NOMO-1 (cell line): Measurements from ENCODE around the gene PPP2R3A.
"Not testable (repeated sequence)": the region's sequence is repeated elsewhere in the genome, so short reads cannot be mapped to it uniquely, and the experiment has no call there.

Experiments used
- DNase-seq, 2 experiments: peaks; one replicate each; lab custom pipeline; 2025; ENCODE audit not compliant: unreplicated experiment in 2 of 2; lab: John Stamatoyannopoulos, UW

The PPP2R3A gene

DNA sequence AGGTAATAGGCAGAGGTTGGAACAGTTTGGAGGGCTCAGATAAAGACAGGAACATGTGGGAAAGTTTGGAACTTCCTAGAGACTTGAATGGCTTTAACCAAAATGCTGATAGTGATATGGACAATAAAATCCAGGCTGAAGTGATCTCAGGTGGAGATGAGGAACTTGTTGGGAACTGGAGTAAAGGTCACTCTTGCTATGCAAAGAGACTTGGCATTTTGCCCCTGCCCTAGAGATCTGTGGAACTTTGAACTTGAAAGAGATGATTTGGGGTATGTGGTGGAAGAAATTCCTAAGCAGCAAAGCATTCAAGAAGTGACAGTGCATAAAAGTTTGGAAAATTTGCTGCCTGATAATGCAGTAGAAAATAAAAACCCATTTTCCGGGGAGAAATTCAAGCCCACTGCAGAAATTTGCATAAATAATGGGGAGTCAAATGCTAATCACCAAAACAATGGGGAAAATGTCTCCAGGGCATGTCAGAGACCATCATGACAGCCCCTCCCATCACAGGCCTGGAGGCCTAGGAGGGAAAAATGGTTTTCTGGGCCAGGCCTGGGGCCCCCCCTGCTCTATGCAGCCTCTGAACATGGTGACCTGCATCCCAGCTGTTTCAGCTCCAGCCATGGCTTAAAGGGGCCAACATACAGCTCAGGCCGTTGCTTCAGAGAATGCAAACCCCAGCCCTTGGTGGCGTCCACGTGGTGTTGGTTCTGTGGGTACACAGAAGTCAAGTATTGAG is 118.3 kb downstream of the PPP2R3A start:
- not testable (repeated sequence) for DNase-seq

DNA sequence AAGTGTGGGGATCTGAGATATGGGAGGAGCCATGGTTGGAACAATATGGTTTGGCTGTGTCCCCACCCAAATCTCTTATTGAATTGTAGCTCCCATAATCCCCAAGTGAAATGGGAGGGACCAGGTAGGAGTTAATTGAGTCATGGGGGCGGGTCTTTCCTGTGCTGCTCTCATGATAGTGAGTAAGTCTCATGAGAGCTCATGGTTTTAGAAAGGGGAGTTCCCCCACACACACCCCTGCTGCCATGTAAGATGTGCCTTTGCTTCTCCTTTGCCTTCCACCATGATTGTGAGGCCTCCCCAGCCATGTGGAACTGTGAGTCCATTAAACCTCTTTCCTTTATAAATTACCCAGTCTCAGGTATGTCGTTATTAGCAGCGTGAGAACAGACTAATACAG is 119.5 kb downstream of the PPP2R3A start:
- not testable (repeated sequence) for DNase-seq

DNA sequence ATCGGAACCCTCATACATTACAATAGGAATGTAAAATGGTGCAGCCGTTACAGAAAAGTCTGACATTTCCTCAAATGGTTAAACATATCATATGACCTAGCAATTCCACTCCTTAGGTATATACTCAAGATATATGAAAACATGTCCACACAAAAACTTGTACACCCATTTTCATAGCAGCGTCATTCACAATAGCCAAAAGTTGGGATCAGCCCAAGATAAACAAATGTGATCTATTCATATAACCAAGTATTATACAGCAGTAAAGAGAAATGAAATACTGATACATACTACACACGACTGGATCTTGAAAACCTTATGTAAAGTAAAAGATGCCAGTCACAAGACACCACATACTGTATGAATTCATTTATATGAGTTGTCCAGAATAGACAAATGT is 128.2 kb downstream of the PPP2R3A start:
- no peak for DNase-seq

DNA sequence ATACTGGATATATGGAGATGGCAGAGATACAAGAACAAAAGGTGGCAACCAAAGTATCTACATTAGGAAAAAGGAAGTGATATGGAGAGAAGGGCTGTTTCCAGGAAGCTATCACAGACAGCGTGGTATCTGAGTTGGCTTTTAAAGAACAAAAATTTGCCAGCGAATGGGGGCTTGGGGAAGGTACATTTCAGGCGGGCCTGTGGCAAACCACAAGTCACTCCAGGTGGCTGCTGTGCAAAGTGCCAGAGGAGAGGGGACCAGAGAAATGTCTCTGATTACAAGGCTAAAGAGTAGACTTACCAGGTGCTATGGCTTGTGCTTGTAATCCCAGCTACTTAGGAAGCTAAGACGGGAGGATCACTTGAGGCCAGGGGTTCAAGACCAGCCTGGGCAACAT is 139.5 kb downstream of the PPP2R3A start:
- DNase-seq, result no peak

DNA sequence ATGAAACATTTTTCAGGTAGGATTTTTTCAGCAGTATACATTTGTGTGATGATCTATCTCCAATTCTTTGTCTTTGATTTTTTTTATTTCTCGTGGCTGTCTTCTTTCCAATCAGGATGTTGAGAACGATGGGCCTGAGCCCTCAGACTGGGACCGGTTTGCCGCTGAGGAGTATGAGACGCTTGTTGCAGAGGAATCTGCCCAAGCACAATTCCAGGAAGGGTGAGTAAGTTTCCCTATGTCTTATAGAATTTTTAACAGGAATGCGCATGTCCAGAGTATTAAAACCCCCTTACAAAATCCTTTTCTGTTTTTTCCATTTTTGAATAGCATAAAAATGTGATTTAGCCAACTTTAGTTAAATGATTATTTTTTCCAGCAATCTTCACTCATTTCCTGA is 140.6 kb downstream of the PPP2R3A start:
- no peak for DNase-seq

DNA sequence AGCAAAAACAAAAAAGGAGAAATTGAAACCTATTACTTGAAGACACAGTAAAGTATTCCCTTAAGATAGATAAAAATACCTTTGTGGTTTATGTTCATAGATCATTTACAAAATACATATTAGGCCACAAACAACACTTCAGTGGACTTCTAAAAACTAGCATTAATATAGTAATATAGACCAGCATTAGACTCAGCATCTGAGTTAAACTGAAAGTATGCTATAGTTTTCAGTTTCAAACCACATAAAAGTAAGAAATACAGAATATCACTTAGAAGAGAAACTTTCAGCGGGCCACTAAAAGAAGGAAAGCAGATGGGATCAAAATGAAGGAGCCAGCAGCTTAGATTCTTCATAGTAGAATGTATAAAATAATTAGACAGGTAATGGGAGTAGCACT is 144.0 kb downstream of the PPP2R3A start:
- no peak for DNase-seq

DNA sequence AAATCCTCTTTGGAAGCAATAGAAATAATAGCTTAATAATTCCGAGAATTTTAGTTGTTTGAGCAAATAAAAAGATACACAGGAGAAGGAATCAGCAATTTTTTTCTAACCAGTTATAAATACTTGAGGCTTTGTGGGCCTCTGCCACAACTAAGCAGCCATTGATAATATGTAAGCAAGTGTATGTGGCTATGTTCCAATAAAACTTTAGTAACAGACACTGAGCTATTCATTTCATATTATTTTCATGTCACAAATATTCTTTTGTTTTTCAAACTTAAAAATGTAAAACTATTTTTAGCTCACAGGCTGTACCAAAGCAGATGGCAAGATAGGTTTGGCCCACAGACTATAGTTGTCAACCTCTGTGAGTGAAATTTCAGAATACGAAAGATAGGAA is 145.0 kb downstream of the PPP2R3A start:
- DNase-seq, result no peak

DNA sequence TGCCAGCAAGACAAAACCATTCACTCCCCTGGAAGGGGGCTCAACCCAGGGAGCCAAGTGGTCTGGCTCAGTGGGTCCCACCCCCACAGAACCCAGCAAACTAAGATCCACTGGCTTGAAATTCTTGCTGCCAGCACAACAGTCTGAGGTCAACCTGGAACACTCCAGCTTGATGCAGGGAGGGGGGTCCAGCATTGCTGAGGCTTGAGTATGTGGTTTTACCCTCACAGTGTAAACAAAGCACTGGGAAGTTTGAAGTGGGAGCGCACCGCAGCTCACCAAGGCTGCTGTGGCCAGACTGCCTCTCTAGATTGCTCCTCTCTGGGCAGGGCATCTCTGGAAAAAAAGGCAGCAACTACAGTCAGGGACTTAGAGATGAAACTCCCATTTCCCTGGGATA is 148.9 kb downstream of the PPP2R3A start:
- DNase-seq, result no peak

DNA sequence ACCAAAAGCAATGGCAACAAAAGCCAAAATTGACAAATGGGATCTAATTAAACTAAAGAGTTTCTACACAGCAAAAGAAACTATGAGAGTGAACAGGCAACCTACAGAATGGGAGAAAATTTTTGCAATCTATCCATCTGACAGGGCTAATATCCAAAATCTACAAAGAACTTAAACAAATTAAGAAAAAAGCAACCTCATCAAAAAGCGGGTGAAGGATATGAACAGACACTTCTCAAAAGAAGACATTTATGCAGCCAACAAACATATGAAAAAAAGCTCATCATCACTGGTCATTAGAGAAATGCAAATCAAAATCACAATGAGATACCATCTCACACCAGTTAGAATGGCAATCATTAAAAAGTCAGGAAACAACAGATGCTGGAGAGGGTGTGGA is 153.8 kb downstream of the PPP2R3A start:
- DNase-seq, result not testable (repeated sequence)

DNA sequence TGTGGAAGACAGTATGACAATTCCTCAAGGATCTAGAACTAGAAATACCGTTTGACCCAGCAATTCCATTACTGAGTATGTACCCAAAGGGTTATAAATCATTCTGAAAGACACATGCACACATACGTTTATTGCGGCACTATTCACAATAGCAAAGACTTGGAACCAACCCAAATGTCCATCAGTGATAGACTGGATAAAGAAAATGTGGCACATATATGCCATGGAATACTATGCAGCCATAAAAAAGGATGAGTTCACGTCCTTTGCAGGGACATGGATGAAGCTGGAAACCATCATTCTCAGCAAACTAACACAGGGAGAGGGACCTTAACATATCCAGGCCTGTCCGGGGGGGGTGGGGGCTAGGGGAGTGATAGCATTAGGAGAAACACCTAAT is 154.3 kb downstream of the PPP2R3A start:
- not testable (repeated sequence) for DNase-seq

DNA sequence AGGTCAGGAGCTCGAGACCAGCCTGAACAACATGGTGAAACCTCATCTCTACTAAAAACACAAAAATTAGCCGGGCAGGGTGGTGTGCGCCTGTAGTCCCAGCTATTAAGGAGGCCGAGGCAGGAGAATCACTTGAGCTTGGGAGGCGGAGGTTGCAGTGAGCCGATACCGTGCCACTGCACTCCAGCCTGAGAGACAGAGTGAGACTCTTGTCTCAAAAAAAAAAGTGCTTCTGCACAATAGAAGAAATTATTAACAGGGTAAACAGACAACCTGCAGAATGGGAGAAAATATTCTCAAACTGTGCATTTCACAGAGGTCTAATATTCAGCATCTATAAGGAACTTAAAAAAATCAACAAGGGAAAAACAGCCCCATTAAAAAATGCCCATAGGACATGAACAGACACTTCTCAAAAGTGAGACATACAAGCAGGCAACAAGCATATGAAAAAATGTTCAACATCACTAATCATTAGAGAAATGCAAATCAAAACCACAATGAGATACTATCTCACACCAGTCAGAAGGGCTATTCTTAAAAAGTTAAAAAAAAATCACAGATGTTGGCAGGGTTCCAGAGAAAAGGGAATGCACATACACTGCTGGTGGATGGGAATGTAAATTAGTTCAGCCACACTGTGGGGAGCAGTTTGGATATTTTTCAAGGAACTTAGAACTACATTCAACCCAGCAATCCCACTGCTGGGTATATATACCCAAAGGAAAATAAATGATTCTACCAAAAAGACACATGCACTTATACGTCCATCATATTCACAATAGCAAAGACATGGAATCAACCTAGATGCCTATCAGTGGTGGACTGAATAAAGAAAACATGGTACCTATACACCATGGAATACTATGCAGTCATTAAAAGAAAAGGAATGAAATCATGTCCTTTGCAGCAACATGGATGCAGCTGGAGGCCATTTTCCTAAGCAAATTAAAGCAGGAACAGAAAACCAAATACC is 155.1 kb downstream of the PPP2R3A start:
- no peak for DNase-seq

DNA sequence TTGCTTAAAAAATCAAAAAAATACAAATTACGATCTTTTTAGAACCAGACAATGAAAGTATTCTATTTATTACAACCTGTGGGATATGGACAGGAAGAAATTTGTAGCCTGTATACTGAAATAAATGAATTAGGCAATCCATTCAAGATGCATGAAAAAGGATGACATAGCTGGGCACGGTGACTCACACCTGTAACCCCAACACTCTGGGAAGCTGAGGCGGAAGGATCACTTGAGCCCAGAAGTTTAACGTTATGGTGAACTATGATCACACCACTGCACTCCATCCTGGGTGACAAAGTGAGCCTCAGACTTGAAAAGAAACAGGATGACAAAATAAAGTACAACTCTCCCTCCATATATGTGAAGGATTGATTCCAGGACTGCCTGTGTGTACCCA is 156.5 kb downstream of the PPP2R3A start:
- no peak for DNase-seq

DNA sequence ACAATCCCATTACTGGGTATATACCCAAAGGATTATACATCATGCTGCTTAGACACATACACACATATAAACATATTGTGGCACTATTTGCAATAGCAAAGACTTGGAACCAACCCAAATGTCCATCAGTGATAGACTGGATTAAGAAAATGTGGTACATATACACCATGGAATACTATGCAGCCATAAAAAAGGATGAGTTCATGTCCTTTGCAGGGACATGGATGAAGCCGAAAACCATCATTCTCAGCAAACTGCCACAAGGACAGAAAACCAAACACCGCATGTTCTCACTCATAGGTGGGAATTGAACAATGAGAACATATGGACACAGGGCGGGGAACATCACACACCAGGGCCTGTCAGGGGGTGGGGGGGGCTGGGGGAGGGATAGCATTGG is 166.1 kb downstream of the PPP2R3A start:
- DNase-seq, result not testable (repeated sequence)

DNA sequence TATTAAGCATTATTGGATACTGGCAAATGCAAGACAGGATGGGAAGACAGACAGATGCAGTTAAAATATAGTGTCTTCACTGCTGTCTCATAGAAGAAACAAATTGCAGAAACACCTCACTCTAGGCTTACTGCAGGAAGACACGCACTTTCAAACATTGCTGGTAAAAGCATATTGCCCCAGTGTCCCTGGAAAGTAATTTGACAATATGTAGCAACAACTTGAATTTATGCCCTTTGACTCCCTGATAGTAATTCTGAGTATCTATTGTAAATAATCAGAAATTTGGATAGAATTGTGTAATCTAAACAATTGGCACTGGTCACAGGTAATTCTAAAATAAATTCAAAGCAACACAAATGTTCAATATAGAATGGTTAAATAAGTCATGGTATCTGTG is 168.6 kb downstream of the PPP2R3A start:
- no peak for DNase-seq

DNA sequence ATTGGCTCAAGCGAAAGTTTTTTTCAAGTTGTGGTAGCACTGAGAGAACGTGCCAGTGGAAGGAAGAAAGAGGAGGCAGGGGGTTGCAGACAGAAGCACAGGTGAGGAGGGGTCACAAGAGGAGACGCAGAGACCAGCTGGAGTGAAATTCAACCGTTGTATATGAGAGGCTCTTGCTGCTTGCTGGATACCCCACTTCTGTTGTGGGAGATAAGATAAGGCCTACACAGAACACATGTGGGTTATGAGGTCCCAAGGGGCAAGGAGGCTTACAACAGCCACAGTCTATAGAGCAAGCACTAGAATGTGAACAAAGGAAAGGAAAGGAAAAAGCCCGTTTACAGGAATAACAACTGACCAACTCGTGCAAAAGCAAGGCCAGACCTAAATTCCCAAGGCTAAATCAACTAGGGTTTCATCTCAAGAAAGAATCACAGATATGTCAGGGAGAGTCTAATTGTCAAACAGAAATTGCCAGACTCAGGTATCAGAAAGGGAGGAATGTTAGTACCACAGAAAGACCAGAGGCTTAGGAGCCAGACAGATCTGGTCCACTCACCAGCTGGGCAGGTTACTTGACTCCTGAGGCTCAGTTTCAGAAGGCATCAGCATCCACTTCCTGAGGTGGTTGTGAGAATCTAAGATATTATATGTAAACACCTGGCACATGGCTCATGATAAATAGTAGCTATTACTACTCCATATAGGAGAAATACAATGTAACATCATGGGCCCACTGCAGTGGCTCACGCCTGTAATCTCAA is 169.7 kb downstream of the PPP2R3A start:
- DNase-seq, result no peak

DNA sequence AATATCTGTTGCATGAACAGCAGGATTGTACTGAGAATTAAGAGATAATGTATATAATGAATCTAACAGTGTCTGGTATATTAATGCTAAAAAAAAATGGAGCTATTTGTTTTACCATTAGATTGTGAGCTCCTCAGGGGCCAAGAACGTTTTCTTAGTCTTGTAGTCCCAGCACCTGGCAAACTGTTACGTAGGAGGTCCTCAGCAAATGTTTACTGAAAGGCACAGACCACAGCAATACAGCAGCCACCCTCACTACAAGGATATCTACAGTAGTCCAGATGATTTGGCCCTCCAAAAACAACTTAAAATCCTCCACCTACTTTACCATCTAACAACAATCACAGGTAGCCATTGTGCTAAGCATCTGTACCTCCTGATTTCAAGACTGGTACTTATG is 170.9 kb downstream of the PPP2R3A start:
- DNase-seq, result no peak

DNA sequence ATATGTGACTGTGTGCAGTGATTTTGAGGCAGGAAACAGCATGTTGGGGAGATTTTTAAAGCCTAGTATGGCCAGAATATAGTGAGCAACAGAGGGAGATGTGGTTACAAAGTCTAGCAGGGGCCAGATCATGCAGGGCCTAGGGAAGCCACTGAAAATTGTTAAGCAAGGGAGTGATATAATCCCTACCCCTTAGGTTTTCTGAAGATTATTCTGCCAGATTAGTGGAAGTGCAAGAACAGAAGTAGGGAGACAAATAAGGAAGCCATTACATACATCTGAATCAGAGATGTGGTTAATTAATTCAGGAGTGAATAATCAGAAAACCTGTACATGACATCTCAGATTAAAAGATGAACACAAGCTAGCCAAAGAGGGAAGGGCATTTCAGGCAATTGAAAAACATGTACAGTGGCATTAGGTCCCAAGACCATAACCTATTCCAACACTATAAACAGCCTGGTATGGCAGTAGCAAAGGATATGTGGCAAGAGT is 175.8 kb downstream of the PPP2R3A start:
- DNase-seq, result no peak

DNA sequence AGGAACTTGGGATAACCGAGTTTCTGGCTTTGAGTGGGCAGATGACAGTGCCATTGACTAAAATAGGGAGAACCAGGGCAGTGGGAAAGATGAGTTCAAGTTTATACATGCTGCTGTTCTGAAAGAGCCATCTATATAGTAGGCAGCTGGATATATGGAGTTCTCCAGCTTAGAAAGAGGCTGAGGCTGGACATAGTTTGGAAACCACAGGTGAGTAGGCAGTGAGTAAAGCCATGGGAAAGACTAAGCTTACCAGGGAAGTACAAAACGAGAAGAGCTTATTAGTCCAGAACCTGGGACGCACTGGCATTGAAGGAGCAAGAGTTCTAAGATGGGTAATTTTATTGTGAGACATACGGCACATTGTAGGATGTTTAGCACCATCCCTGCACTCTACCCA is 176.4 kb downstream of the PPP2R3A start:
- no peak for DNase-seq

DNA sequence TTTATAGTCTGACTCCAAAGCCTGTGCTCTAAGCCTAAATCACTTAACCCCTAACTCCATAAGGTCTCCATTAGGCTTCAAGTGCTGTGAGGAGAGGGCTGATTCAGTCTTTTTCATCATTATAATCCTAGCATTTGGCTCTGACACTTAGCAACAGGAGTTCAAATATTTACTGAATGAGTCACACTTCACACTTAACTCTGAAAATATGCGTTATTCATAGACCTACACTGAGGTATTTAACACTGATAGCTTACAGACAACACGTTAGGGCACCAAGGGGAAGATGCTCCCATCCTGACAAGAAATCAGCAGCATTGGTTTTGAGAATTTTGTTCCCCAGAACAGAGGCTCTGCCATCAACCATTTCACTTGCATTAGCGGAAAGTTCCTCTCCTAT is 177.1 kb downstream of the PPP2R3A start:
- DNase-seq, result no peak

DNA sequence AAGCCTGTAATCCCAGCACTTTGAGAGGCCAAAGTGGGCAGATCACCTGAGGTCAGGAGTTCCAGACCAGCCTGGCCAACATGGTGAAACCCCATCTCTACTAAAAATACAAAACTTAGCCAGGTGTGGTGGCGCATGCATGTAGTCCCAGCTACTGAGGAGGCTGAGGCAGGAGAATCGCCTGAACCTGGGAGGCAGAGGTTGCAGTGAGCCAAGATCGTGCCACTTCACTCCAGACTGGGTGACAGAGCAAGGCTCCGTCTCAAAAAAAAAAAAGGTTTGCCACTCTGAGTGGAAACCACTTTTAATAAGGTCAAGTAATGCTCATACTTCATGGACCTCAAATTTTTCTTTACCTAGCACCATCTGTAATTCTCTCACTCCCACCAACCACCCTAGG is 178.9 kb downstream of the PPP2R3A start:
- DNase-seq, result not testable (repeated sequence)
